ENCODE data around the gene AIFM2.

The AIFM2 gene

GRCh38 chr10:70098271-70098670 is 34.4 kb downstream of the AIFM2 start:
- no peak for TF ChIP-seq TAF1 (IDR thresholded peaks at IDR 0.05; ENCODE audit: borderline replicate concordance, low read depth, low read length)
- TF ChIP-seq POLR2AphosphoS5 (IDR thresholded peaks at IDR 0.05; ENCODE audit: low read depth, low read length), result no peak
- no peak for TF ChIP-seq POLR2A (IDR thresholded peaks at IDR 0.05; ENCODE audit: low read depth, low read length)
- DNase-seq (ENCODE audit: insufficient read length), result no peak
- no peak for FAIRE-seq

GRCh38 chr10:70097459-70097858 is 35.2 kb downstream of the AIFM2 start:
- DNase-seq (ENCODE audit: insufficient read length), result no peak
- TF ChIP-seq POLR2A (IDR thresholded peaks at IDR 0.05; ENCODE audit: low read depth, low read length) (no peak), POLR2AphosphoS5 (IDR thresholded peaks at IDR 0.05; ENCODE audit: low read depth, low read length) (no peak), TAF1 (IDR thresholded peaks at IDR 0.05; ENCODE audit: borderline replicate concordance, low read depth, low read length) (no peak)
- FAIRE-seq, result no peak

- TF ChIP-seq POLR2AphosphoS5 (IDR thresholded peaks at IDR 0.05; ENCODE audit: low read depth, low read length) (no peak), TAF1 (IDR thresholded peaks at IDR 0.05; ENCODE audit: borderline replicate concordance, low read depth, low read length) (no peak), POLR2A (IDR thresholded peaks at IDR 0.05; ENCODE audit: low read depth, low read length) (no peak)
- DNase-seq (ENCODE audit: insufficient read length) (no peak), FAIRE-seq (no peak)
Measured at GRCh38 chr10:70096705-70097420, 35.8 kb downstream of the AIFM2 start.

- no peak for TF ChIP-seq POLR2A (IDR thresholded peaks at IDR 0.05; ENCODE audit: low read depth, low read length)
- TF ChIP-seq TAF1 (IDR thresholded peaks at IDR 0.05; ENCODE audit: borderline replicate concordance, low read depth, low read length), result no peak
- TF ChIP-seq POLR2AphosphoS5 (IDR thresholded peaks at IDR 0.05; ENCODE audit: low read depth, low read length), result no peak
- FAIRE-seq, result no peak
Measured at GRCh38 chr10:70096016-70096704, 36.5 kb downstream of the AIFM2 start.

GRCh38 chr10:70094250-70094649 is 38.4 kb downstream of the AIFM2 start:
- TF ChIP-seq POLR2A (IDR thresholded peaks at IDR 0.05; ENCODE audit: low read depth, low read length) (no peak), POLR2AphosphoS5 (IDR thresholded peaks at IDR 0.05; ENCODE audit: low read depth, low read length) (no peak), TAF1 (IDR thresholded peaks at IDR 0.05; ENCODE audit: borderline replicate concordance, low read depth, low read length) (no peak)
- FAIRE-seq, result no peak
- DNase-seq (ENCODE audit: insufficient read length), result no peak

More at GRCh38 chr10:70096016-70096704, 36.5 kb downstream of the AIFM2 start:
- DNase-seq (ENCODE audit: insufficient read length), result no peak

- FAIRE-seq (no peak), DNase-seq (ENCODE audit: insufficient read length) (no peak)
- TF ChIP-seq POLR2AphosphoS5 (IDR thresholded peaks at IDR 0.05; ENCODE audit: low read depth, low read length) (no peak), TAF1 (IDR thresholded peaks at IDR 0.05; ENCODE audit: borderline replicate concordance, low read depth, low read length) (no peak), POLR2A (IDR thresholded peaks at IDR 0.05; ENCODE audit: low read depth, low read length) (no peak)
Measured at GRCh38 chr10:70093335-70093944, 39.2 kb downstream of the AIFM2 start.

GRCh38 chr10:70092389-70092718 is 40.3 kb downstream of the AIFM2 start:
- FAIRE-seq, result no peak
- TF ChIP-seq POLR2A (IDR thresholded peaks at IDR 0.05; ENCODE audit: low read depth, low read length), result no peak

GRCh38 chr10:70090951-70091350 is 41.7 kb downstream of the AIFM2 start:
- DNase-seq (ENCODE audit: insufficient read length) (no peak), FAIRE-seq (no peak)
- TF ChIP-seq TAF1 (IDR thresholded peaks at IDR 0.05; ENCODE audit: borderline replicate concordance, low read depth, low read length), result no peak
- TF ChIP-seq POLR2AphosphoS5 (IDR thresholded peaks at IDR 0.05; ENCODE audit: low read depth, low read length), result no peak
- no peak for TF ChIP-seq POLR2A (IDR thresholded peaks at IDR 0.05; ENCODE audit: low read depth, low read length)

More at GRCh38 chr10:70092389-70092718, 40.3 kb downstream of the AIFM2 start:
- no peak for DNase-seq (ENCODE audit: insufficient read length)

GRCh38 chr10:70090013-70090412 is 42.6 kb downstream of the AIFM2 start:
- no peak for TF ChIP-seq POLR2AphosphoS5 (IDR thresholded peaks at IDR 0.05; ENCODE audit: low read depth, low read length)
- no peak for TF ChIP-seq POLR2A (IDR thresholded peaks at IDR 0.05; ENCODE audit: low read depth, low read length)
- no peak for TF ChIP-seq TAF1 (IDR thresholded peaks at IDR 0.05; ENCODE audit: borderline replicate concordance, low read depth, low read length)
- FAIRE-seq, result no peak
- no peak for DNase-seq (ENCODE audit: insufficient read length)

GRCh38 chr10:70088308-70088698 is 44.3 kb downstream of the AIFM2 start:
- TF ChIP-seq POLR2A (IDR thresholded peaks at IDR 0.05; ENCODE audit: low read depth, low read length) (no peak), TAF1 (IDR thresholded peaks at IDR 0.05; ENCODE audit: borderline replicate concordance, low read depth, low read length) (no peak)
- FAIRE-seq, result no peak
- no peak for DNase-seq (ENCODE audit: insufficient read length)

GRCh38 chr10:70087616-70088307 is 44.9 kb downstream of the AIFM2 start:
- DNase-seq (ENCODE audit: insufficient read length) (no peak), FAIRE-seq (no peak)
- TF ChIP-seq POLR2A (IDR thresholded peaks at IDR 0.05; ENCODE audit: low read depth, low read length) (no peak), POLR2AphosphoS5 (IDR thresholded peaks at IDR 0.05; ENCODE audit: low read depth, low read length) (no peak), TAF1 (IDR thresholded peaks at IDR 0.05; ENCODE audit: borderline replicate concordance, low read depth, low read length) (no peak)
